PC-3 (cell line): ENCODE data around the gene NAA25. TPM values are rescaled to one million over a fixed set of nuclear protein-coding genes. Genes with fewer than 3 reads are reported as not detected.

Experiments used
- ATAC-seq: fragments of 200-7000 bp; cut with Tn5 transposase; 2 replicates; pipeline ENCODE4 v1.9.1; 2020; ENCODE audit warnings: mild to moderate bottlenecking, moderate library complexity
- BruUV-seq: library from RNA; stranded (reverse); fragments of 400-500 nt; replicated peaks from 2 replicates; lab custom pipeline; 2021; lab: Mats Ljungman, UMichigan
- CTCF ChIA-PET: fragments of 300-600 bp; sonication (Branson Sonifier 250); formaldehyde crosslinking; loops from one replicate; lab custom pipeline; 2022; ENCODE audit warnings: antibody characterized with exemption; lab: Charles Lee
- POLR2A ChIA-PET: fragments of 300-600 bp; sonication (Branson Sonifier 250); formaldehyde crosslinking; loops from one replicate; lab custom pipeline; 2022; ENCODE audit warnings: antibody characterized with exemption; ENCODE audit not compliant: unreplicated experiment; lab: Charles Lee
- DNase-seq: peaks from one replicate; pipeline ENCODE4 v3.0.0-alpha.2; 2015
- H2AFZ ChIP-seq: fragments of 300-600 bp; sonication (generic); 2 replicates; pipeline ENCODE4 v1.6.0; 2016; ENCODE audit warnings: antibody characterized with exemption, low read length
- H3F3A ChIP-seq: fragments of 300-600 bp; sonication (generic); one replicate; pipeline ENCODE4 v1.6.0; 2017; ENCODE audit warnings: antibody characterized with exemption, low read length, control low read depth, mild to moderate bottlenecking; ENCODE audit not compliant: unreplicated experiment
- H3K27ac ChIP-seq: fragments of 300-600 bp; sonication (generic); 2 replicates; pipeline ENCODE4 v1.5.1; 2016; ENCODE audit warnings: mild to moderate bottlenecking, low read length
- H3K27me3 ChIP-seq: fragments of 300-600 bp; sonication (generic); 2 replicates; pipeline ENCODE4 v1.6.1; 2016; ENCODE audit warnings: low read length, mixed read lengths
- H3K36me3 ChIP-seq: fragments of 300-600 bp; sonication (generic); 2 replicates; pipeline ENCODE4 v1.6.1; 2016; ENCODE audit warnings: low read depth, mixed run types, low read length, mixed read lengths
- H3K4me1 ChIP-seq: fragments of 300-600 bp; sonication (generic); 2 replicates; pipeline ENCODE4 v1.5.1; 2016; ENCODE audit warnings: low read length; ENCODE audit not compliant: insufficient read depth
- H3K4me2 ChIP-seq: fragments of 300-600 bp; sonication (generic); 2 replicates; pipeline ENCODE4 v1.6.0; 2016; ENCODE audit warnings: low read length
- H3K4me3 ChIP-seq: fragments of 300-600 bp; sonication (generic); 2 replicates; pipeline ENCODE4 v1.5.1; 2016; ENCODE audit warnings: mild to moderate bottlenecking, low read length, mixed read lengths
- H3K79me2 ChIP-seq: fragments of 300-600 bp; sonication (generic); 2 replicates; pipeline ENCODE4 v1.6.1; 2017; ENCODE audit warnings: low read length, mixed read lengths
- H3K9ac ChIP-seq: fragments of 300-600 bp; sonication (generic); 2 replicates; pipeline ENCODE4 v1.6.0; 2016; ENCODE audit warnings: mild to moderate bottlenecking, low read length
- H3K9me2 ChIP-seq: fragments of 300-600 bp; sonication (generic); replicated peaks from 2 replicates; pipeline ENCODE4 v1.6.1; 2016; ENCODE audit warnings: mixed run types, low read length, mixed read lengths
- H3K9me3 ChIP-seq: fragments of 300-600 bp; sonication (generic); 2 replicates; pipeline ENCODE4 v1.6.1; 2016; ENCODE audit warnings: low read length, mixed read lengths
- H4K20me1 ChIP-seq: fragments of 300-600 bp; sonication (generic); 2 replicates; pipeline ENCODE4 v1.6.1; 2016; ENCODE audit warnings: low read length, mixed read lengths
- CTCF ChIP-seq: fragments of 300-600 bp; sonication (generic); conservative IDR thresholded peaks from 2 replicates; pipeline ENCODE4 v1.5.1; 2017; ENCODE audit warnings: antibody characterized with exemption, low read depth, mild to moderate bottlenecking, low read length
- EZH2 ChIP-seq: fragments of 300-600 bp; sonication (generic); IDR thresholded peaks from one replicate; pipeline ENCODE4 v1.6.1; 2017; ENCODE audit warnings: antibody characterized with exemption, mild to moderate bottlenecking, low read length; ENCODE audit not compliant: unreplicated experiment
- EZH2phosphoT487 ChIP-seq: fragments of 300-600 bp; sonication (generic); IDR thresholded peaks from 2 replicates; pipeline ENCODE4 v1.6.1; 2018; ENCODE audit warnings: mild to moderate bottlenecking, antibody characterized with exemption, low read length, borderline replicate concordance
- intact Hi-C: fragments of 100-400 bp; cut with micrococcal nuclease; formaldehyde crosslinking; loops from 2 replicates; pipeline ENCODE4 v1.9.0; 2023
- total RNA-seq: library from RNA; depleted of rRNA; stranded (reverse); fragments of >200 nt; gene quantifications from 2 replicates; pipeline ENCODE4 v1.2.3, GENCODE V29; 2014

NAA25 gene
- total RNA-seq, 1 experiment from 2014 or later, result 33.3 TPM

- H2AFZ ChIP-seq, result no peak overlapping the region
- no peak for TF ChIP-seq CTCF
- no peak for TF ChIP-seq EZH2phosphoT487
- no peak overlapping the region for H3K4me2 ChIP-seq
- ChIA-PET CTCF (no interaction called here), POLR2A (interaction anchor here (0.5 kb wide), 1 partner anchor 90 kb away, joined by 4 read pairs; no protein-coding TSS in a partner anchor)
- no peaks in the 10 kb centered on the region for H3K27me3 ChIP-seq
- H3K27ac ChIP-seq, result no peak overlapping the region
- no peaks in the 10 kb centered on the region for H4K20me1 ChIP-seq
- H3K79me2 ChIP-seq, result no peaks in the 10 kb centered on the region
- DNase-seq, result no peak
- H3K4me1 ChIP-seq, result peaks cover 21% of the 10 kb centered on the region
- H3K4me3 ChIP-seq, result no peak overlapping the region
- BruUV-seq, result no TSS peak
- H3F3A ChIP-seq, result no peaks in the 10 kb centered on the region
- intact Hi-C loops, result no loop called here
- H3K9ac ChIP-seq, result no peak overlapping the region
- H3K9me3 ChIP-seq, result no peaks in the 10 kb centered on the region
- peaks cover 33% of the 10 kb centered on the region for H3K36me3 ChIP-seq
- no peaks in the 10 kb centered on the region for H3K9me2 ChIP-seq
- no peak for ATAC-seq
Observed at GRCh38 chr12:112153181-112153892, 44.8 kb upstream of the NAA25 start.

GRCh38 chr12:112151766-112152541 is 43.4 kb upstream of the NAA25 start:
- ChIA-PET CTCF (no interaction called here), POLR2A (no interaction called here)
- ATAC-seq, result no peak

More at GRCh38 chr12:112151766-112152541, 43.4 kb upstream of the NAA25 start:
- no TSS peak for BruUV-seq
- Histone ChIP-seq H3K9me3 (no peaks in the 10 kb centered on the region), H3K36me3 (peaks cover 38% of the 10 kb centered on the region), H3K4me3 (no peak overlapping the region), H3K27ac (no peak overlapping the region), H2AFZ (no peak overlapping the region), H3K9ac (no peak overlapping the region), H3K9me2 (no peaks in the 10 kb centered on the region), H3K4me2 (no peak overlapping the region), H3K4me1 (peaks cover 32% of the 10 kb centered on the region), H3F3A (no peaks in the 10 kb centered on the region), H3K79me2 (no peaks in the 10 kb centered on the region), H4K20me1 (no peaks in the 10 kb centered on the region), H3K27me3 (no peaks in the 10 kb centered on the region)
- intact Hi-C loops, result no loop called here
- DNase-seq, result no peak
- TF ChIP-seq CTCF (no peak), EZH2phosphoT487 (no peak), EZH2 (no peak)
